Activated naive CD4-positive, alpha-beta T cell (primary cell): ENCODE measurements around the gene HDAC3.

Source experiments
- DNase-seq, 4 experiments: peaks; one replicate each; lab custom pipeline; 2025; lab: John Stamatoyannopoulos, UW

The HDAC3 gene

DNA sequence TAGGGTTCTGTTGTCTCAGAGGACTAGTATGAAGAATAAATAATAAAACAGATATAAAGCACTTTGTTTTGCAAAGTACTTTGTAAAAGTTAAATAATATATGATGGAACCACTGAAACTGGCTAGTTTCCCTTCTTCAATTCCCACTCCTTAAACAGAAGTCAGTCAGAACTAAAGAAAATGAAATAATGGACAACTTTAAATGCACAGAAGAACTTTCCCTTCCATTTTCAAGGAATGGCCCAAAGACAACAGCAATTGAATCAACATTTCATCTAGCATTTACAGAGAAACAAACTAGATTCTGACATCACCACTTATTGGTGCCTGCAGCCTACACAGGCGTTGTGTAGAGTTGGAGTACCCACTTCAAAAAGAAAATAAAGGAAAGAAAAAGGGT, 34.0 kb downstream of the HDAC3 start:
- no peak for DNase-seq

DNA sequence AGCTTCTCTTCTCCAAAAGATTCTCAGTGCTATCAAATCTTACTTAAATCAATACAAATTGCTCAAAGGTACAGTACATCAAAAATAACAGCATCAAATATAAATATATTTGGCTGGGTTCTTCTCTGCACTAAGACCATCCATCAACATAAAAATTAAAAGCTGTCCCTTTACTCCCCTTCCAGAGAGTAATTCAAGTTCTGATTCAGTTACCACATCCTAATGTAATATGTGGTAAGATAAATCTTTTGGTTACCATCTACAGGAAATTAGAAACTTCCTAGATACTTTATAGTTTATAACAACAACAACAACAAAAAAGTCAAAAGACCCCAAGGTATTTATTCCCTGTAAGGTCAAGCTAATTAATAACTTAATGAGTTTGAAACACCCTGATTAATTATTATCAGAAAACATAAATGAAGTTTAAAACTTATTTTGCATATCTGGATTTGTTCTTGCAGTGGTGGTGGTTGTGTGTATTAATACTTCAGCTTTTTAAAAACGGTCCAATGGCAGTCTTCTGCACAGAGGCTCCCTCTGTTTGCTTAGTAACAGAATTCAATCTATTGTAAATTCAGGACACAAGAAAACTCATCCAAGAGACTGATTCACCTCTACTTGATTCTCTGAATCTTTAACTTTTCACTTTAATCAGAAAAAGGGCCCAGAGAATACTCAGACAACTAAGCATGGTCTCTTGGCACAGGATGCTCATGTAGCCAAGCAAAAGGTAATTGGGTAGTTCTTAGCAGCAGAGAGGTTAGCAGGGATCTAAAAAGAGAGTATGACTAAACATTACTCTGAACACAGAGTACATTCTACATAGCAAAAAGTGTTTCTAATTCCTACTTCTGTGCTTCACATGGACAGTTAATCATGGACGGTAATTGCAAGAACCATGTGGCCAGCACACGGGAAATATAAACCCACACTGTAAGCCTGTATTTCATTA, 38.0 kb downstream of the HDAC3 start:
- no peak for DNase-seq

DNA sequence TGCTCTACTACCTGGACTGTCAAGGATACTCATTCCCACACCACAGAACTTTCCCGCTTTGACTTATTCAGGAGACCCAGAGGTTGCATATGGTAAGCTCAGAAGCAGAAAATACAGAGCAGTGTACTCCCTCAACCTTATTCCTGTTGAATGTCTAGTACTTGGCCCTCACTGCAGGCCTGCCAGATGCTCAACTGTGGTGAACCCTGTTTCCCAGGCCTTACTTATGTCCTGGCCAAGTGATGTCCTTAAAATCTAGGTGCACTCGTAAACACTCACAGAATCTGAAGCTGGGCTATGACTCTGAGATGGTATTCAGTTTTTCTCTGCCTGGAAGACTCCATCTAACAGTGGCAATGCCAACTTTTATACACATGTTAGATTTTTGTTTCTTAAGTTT, 38.8 kb downstream of the HDAC3 start:
- no peak for DNase-seq

DNA sequence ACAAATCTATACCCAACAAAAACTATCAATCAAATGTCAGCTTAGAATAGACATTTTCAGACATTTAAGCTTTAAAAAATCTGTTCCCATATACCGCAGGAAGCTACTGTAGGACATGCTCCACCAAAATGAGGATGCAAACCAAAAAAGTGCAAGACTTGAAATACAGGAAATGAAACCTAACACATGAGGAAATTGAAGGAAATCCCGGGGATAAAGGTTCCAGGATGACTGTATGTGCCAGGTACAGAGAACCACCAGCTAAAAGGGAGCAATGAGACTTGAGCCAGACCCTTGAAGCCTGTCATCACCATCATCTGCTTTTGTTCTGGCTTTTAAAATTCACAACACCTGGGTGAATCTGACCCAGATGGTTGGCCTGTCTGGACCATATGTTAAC, 39.3 kb downstream of the HDAC3 start:
- no peak for DNase-seq

DNA sequence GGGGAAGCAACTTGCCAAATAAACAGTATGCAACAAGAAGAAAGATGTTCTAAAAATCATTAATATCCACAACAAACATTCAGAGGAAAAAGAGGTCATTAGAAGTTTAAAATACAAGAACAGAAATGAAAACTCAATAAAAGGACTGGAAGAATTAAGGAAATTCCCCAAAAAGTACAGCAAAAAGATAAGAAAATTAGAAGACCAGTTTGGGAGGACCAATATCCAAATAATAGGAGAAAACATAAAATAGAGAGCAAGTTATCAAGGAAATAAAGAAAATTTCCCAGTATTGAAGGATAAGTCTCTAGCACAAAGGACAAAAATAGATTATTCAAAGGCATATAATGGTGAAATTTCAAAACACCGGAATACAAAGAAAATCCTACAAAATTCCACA, 39.8 kb downstream of the HDAC3 start:
- DNase-seq, result no peak

DNA sequence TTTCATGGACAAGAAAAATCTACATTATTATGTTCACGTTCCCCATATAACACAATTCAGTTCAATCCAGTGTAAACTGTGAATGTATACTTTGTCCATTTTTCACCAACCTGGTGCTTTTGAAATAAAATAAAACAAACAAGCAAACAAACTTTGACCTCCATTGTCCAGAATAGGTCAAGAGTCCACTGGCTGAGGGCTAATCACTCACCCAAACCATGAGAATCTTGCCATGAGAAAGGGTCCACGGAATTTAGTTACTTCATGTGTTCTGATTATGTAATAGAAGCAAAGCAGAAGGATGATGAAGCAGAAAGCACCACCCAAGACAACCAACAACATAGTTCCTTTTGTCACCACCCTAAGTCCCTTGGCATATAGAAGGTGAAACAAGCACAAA, 46.5 kb downstream of the HDAC3 start:
- DNase-seq, result no peak

DNA sequence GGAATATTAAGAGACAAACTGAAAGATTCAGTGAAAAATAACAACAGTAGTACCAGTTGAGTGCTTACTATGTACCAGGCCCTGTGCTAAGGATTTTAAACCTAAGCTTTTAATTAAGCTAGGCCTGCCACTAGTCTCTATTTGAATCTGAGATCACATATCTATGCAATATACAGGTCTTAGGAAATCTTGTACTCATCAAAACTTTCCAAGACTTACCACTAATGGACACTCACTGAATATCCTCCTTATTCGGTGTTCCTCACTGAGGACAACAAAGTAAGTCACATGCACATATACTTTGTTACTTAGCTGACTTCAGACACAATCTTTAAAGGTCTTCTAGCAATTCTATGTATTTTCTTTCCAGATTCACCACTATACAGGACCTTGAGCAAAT, 50.4 kb downstream of the HDAC3 start:
- DNase-seq, result no peak

DNA sequence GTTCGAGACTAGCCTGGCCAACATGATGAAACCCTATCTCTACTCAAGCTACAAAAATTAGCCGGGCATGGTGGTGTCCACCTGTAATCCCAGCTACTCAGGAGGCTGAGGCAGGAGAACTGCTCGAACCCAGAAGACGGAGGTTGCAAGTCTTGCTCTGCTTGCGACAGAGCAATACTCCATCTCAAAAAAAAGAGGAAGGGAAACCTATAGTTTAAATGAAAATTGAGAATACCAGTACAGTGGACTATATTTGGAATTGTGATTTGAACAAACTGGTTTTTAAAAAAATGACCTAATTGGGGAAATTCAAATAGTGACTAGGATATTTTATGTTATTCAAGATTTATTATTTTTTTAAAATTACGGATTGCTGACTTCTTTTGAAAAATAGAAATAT, 51.1 kb downstream of the HDAC3 start:
- no peak for DNase-seq

DNA sequence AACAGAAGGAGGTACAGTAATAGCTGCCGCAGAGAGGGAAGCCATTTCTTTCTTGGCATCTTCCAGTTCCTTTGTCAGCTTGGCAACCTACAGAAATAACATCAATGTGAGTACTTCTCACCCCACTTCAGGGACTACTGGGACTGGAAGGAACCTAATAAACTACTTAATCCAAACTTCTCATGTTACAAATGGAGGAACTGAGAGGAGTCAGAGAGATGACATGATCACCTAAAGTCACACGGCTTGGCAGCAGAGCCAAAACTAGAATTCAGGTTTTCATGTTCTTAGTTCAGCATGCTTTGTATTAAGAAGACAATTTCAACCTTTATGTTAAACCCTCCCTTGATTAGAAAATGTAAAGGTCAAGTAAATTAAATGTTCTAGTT, 62.5 kb downstream of the HDAC3 start:
- DNase-seq, result no peak

DNA sequence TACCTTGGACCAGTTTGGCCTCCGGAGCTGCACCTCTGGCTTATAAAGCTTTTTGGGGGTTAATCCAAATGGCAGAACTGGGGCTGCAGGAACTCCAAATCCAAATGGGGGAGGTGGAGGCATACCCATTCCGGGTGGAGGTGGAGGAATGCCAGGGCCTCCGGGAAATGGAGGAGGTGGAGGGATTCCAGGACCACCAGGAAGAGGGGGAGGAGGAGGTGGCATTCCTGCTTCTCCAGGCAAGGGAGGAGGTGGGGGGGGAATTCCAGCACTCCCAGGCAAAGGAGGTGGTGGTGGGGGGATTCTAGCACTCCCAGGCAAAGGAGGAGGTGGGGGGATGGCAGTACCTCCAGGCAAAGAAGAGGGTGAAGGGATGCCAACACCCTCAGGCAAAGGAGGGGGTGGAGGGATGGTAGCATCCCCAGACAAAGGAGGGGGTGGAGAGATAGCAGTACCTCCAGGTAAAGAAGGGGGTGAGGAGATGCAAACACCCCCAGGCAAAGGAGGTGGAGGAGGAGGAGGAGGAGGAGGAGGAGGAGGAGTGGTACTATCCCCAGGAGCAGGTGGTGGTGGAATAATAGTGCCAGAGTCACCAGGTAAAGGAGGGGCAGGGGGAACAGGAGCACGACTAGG, 63.0 kb downstream of the HDAC3 start:
- no peak for DNase-seq
